ENCODE data around the gene HMGCLL1.

The HMGCLL1 gene

GRCh38 chr6:55578537-55579363 lies at the start of gene HMGCLL1:
Gene HMGCLL1 (minus strand): TSS chr6:55579192. CDS start chr6:55579055, 137 bp downstream.
- DNase-seq: peak; percentile 24

GRCh38 chr6:55621993-55622392 lies 43.0 kb upstream of the HMGCLL1 start:
- no peak for DNase-seq

- no peak for DNase-seq
These were observed 42.3 kb upstream of the HMGCLL1 start for GRCh38 chr6:55621244-55621643.

- DNase-seq: peak; percentile 4
These were observed 38.3 kb upstream of the HMGCLL1 start for GRCh38 chr6:55617272-55617671.

GRCh38 chr6:55604021-55604420 lies 25.0 kb upstream of the HMGCLL1 start:
- DNase-seq: no peak

GRCh38 chr6:55601120-55601519 lies 22.1 kb upstream of the HMGCLL1 start:
- no peak for DNase-seq

- no peak for DNase-seq
These were observed 15.4 kb upstream of the HMGCLL1 start for GRCh38 chr6:55594442-55594841.

GRCh38 chr6:55584654-55585354 lies 5.8 kb upstream of the HMGCLL1 start:
- DNase-seq: no peak

- no peak for DNase-seq
These were observed 2.2 kb downstream of the HMGCLL1 start for GRCh38 chr6:55576811-55577210.

- DNase-seq: no peak
These were observed 4.4 kb downstream of the HMGCLL1 start for GRCh38 chr6:55574556-55574955.

GRCh38 chr6:55569638-55570037 lies 9.4 kb downstream of the HMGCLL1 start:
- DNase-seq: no peak

- DNase-seq: no peak
These were observed 10.1 kb downstream of the HMGCLL1 start for GRCh38 chr6:55568808-55569439.

- no peak for DNase-seq
These were observed 11.4 kb downstream of the HMGCLL1 start for GRCh38 chr6:55567558-55567957.

GRCh38 chr6:55566036-55566710 lies 12.8 kb downstream of the HMGCLL1 start:
- DNase-seq: no peak

GRCh38 chr6:55562318-55562717 lies 16.7 kb downstream of the HMGCLL1 start:
- DNase-seq: no peak

- DNase-seq: no peak
These were observed 18.6 kb downstream of the HMGCLL1 start for GRCh38 chr6:55560290-55560885.

- DNase-seq: no peak
These were observed 21.8 kb downstream of the HMGCLL1 start for GRCh38 chr6:55557146-55557545.

- DNase-seq: no peak
These were observed 33.2 kb downstream of the HMGCLL1 start for GRCh38 chr6:55545791-55546190.

GRCh38 chr6:55543633-55544309 lies 35.2 kb downstream of the HMGCLL1 start:
- no peak for DNase-seq

- no peak for DNase-seq
These were observed 38.0 kb downstream of the HMGCLL1 start for GRCh38 chr6:55541024-55541423.

GRCh38 chr6:55536391-55536956 lies 42.5 kb downstream of the HMGCLL1 start:
- no peak for DNase-seq

GRCh38 chr6:55531496-55531895 lies 47.5 kb downstream of the HMGCLL1 start:
- DNase-seq: no peak
